HG02870 (cell line): ENCODE data around the gene RDH5.
A peak's percentile ranks its signal among the peaks of the same experiment; 100 is the strongest.

Source experiments
- ATAC-seq: cut with Tn5 transposase; IDR thresholded peaks from one replicate; pipeline ENCODE4 v1.9.1; 2021; ENCODE audit warnings: mild to moderate bottlenecking, moderate library complexity; ENCODE audit not compliant: unreplicated experiment

The RDH5 gene

DNA sequence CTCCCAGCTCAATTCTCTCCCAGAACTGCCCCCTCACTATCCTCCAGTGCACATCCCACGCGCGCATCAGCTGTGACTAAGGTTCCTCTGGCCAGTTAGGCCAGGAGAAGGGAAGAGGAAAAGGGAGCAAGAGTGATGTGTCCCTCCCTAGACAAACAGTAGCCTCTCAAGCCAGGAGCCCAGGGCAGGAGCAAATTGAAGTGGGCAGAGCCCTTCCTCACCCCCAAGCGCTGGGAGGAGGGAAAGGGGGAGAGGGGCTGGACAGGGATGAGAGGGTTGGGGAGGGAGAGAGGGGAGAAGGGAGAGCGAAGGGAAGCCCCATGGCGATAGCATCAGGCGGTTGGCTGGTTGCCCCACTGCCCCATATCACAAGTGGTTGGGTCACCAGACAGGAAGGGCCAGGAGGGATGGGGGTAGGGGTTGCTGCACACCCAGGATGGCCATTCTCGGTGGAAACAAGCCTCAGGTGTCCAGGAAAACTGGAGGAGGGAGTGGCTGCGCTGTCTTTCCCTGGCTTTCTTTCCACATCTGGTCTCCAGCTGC is 7.5 kb downstream of the RDH5 start:
- no peak for ATAC-seq

DNA sequence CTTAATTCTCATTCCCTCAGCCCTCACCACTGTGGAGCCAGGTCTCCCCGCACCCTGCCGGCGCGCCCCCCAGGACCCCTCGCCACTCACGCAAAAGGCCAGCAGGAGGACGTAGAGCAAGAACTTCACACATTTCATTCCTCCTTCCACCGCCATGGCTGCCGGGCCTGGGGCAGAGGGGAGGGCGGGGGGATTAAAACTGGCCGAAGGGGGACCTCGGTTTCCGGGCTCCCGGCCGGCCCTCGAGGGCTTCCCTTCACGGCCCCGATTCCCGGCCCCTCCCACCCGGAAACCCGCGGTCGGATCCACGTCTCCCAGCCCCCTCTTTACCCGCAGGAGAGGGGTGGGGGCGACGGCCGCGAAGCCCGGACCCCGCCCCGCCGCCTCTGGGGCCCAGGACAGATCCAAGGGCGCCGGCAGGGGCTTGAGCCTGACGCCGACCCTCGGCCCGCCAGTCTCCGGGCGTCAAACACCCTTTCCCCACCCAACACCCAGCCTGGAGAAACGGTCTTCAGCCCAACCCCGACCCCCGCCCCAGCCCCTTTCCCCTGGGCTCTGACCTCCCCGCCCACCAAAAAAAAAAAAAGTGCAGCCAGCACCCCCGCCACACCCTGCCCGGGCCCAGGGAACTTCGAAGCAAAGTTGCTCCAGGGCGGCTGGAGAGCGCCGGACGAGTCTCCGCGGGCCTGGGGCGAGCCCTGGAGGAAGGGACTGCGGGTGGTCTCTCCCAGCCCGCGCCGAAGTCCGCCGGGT is 8.2 kb downstream of the RDH5 start:
- no peak for ATAC-seq

DNA sequence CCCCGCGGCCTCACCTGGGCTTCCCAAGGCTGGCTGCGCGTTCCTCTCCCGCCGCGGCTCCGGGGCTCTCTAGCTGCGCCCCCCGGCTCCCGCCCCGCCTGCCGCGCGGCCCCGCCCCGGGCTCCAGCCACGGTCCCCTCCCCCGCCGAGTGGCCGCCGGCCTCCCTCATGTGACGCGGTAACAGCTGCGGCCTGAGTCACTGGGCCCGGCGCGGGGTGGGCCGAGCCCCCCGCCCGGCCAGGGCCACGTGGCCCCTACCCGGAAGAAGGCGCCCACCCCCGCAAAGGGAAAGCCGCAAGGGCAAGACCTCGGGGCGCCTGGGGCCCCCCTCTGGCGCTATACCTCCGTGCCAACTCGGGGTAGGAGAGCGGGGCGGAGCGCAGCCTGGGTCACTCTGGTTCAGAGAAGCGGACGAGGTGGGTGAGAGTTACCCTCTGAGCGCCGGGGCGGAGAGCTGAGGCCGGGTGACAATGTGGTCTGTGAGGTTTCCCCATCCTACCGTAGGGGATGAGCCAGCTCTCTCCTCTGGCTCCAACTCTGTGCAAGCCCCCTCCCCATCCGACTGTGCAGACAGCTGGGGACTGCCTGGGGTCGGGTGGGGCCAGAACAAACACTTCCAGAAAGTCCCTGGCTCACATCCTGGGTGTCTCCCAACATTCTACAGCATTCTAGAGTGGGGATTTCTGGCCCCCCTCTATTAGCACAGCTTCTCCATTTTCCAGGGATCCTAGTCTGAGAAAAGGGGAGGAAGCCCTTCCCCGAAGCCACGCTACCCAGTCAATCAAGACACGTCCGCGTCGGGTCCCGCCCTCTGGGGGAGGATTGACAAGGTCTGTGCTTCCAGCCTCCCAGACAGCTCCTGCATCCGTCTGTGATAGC is 9.0 kb downstream of the RDH5 start, which contains the start of gene CD63:
TSS of gene CD63 (minus strand) at position 71 of the 880 bp plus-strand sequence. CDS start 668 bp downstream, outside the sequence.
- ATAC-seq, result peak; percentile 55

DNA sequence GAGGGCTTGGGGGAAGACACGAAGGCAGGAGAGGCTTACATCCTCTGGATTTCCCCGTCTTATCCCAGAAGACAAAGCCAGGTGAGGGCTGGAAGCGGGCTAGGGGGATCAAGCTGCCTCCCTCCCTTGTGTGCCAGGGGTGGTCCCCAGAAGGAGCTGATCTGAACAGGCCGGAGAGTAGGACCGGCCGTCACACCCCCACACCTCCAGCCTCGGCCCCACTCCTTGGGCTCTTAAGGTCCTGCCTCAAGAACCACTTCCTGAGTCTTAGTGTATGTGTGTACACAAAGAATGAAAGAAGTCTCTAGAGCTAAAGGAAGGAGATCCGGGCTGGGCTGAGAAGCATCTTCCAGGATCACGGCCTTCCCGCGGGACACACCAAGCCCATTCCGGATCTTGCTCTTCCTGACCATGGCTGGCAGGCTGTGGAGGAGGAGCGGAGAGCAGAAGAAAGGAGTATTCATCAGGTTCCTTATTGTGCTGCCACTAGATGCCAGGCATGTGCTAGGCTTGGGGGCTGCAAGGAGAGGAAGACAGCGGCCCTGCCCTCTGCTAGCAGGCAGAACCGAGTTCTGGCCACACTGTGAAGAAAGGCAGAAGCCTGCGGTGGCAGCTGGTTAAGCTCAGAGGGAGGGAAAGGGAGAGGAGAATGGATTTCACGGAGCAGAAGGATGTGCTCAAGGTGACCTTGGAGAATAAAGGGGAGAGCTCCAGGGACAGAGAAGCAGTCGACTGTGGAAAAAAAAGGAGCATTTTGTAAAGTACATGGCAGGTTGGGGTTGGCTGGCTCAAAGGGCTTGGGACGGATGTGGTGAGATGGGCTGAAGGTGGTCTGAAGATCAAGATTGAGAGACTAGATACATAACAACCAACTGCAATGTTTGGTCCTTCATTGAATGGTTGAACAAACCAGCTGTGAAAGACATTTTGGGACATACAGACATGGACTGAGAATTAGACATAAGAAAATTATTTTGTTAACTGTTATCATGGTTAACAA is 9.9 kb downstream of the RDH5 start:
- peak; percentile 39 for ATAC-seq

DNA sequence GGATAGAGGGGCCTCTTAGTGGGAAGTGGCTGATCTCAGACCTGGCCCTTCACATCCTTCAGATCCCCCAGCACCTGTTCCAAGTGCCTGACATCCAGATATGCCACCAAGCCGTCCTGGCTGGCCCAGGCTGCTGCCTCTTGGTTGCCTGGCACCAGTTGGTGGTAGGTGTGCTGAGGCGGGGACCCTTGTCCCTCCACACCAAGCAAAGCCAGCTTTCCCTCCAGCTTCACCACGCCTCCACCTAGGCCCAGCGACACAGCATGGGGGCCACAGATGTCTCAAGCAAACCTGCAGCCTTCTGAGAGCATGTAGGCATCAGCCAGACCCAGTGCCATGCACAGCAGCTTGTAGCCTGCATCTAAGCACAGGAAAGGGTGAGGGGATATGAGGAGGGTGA is 12.1 kb downstream of the RDH5 start:
- no peak for ATAC-seq

DNA sequence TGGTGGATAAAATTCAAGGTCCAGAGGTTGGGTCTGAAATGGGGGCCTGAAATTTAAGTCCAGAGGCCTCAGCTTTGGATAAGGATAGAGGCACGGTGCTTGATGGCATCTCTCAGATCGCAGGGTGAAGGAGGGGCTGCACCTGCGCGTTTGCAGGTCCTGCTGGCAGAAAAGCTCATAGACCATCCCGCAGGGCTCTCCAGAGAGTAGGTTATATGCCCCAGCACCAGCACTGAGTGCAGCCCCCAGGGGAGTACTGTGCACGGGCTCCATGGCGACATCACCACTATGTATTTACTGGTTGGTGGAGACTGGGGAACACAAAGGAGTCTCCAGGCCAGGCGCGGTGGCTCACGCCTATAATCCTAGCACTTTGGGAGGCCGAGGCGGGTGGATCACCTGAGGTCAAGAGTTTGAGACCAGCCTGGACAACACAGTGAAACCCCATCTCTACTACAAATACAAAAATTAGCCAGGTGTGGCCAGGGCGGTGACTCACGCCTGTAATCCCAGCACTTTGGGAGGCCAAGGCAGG is 12.9 kb downstream of the RDH5 start:
- no peak for ATAC-seq

DNA sequence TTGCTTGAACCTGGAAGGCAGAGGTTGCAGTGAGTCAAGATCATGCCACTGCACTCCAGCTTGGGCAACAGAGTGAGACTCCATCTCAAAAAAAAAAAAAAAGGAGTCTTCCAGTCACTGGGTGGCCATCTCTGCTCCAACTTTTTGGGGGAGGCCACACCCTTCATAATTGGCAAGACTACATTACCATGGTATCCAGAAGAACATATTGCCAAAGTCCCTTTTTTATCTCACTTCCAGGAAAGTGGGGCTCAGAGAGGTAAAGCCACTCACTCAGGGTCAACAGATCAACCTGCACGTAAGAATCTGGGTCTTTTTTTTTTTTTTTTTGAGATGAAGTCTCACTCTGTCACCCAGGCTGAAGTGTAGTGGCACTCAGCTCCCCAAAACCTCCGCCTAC is 13.7 kb downstream of the RDH5 start:
- no peak for ATAC-seq

DNA sequence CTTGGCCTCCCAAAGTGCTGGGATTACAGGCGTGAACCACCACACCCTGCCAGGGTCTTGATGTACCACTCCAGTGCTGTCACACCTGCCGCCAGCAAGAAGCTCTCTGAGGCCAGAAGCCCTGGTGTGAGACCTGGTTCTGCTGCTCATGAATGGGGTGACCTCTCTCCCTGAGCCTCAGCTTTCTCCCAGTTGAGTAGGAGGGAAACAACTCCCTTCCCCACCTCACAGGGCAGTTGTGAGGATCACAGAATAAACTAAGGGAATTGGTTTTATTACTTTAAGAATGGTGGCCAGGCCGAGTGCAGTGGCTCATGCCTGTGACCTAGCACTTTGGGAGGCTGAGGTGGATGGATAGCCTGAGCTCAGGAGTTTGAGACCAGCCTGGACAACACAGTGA is 14.4 kb downstream of the RDH5 start:
- no peak for ATAC-seq

DNA sequence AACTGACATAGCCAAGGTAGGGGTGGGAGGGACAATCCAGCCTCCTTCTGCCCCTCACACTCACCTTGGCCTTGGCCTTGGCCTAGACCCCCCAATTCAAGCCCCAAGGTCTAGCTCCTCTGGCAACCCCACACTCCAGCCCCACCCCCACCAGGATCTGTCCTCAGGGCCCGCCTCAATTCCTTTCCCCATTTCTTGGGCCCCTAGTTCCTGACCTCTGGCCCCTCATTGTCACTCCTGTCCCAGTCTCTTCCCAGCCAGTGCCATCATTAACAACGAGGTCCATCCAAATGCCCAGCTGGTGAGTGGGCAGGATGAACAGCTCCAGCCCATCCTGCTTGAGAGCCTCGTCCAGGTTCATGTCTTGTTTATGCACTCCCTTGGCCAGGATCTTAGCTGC is 15.9 kb downstream of the RDH5 start:
- ATAC-seq, result no peak

DNA sequence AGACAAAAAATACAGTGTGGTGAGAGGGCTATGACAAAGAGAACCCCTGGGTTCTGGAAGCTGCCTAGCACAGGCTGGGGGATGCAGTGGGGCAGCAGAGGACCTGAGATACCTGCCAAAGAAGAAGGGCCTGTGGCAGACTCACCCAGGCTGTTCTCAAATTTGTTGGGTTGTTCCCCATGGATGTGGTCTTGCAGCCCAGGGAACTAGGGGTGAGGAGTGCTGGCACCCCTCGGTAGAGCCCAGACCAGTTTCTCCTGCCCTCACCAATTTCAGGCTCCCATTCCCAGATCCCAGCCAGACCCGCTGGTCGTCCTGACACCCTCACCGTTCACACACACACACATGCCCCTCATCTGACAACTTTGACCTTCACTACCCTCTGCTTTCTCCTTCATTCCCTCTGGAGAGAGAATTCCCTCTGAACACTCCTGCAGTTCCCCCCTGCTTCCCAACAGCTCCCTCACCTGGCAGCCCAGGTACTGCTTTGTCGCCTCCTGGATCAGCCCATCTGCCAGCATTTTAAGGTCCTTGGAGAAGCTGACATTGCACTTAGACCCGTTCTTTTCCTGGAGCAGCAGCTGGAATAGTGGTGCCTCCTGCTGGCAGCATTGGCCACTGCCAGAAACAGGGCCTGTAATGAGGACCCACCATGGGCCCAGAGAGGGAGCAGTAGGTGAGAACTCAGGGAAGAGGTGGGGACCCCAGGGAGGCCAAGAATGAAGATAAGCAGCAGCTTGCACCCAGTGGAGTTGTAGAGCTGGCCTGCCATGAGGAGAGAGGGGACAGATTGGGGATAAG is 16.8 kb downstream of the RDH5 start:
- no peak for ATAC-seq

DNA sequence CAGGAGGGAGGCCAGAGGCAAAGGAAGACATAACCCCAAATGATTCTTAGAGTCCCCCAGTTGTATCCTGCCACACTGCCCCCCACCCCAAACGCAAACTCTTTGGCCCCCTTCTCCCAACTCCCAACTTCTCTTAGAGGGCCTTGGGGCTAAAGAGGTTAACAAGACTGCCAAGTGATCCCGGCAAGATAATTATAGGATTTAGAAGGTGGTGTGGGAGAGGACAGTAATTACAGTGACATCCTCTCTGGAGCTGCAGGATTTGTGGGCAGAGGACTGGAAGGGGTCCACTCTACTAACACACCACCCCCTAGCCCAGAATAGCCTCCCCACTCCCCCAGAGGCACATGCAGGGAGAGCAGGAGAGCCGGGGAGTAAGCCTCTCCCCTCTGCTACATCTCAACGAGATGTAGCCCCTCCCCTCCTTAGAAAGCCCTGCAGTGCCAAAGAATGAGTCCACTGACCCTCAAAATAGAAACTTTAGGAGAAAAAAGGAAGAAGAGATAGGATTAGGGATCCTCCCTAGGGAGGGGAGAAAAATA is 17.5 kb downstream of the RDH5 start:
- no peak for ATAC-seq

DNA sequence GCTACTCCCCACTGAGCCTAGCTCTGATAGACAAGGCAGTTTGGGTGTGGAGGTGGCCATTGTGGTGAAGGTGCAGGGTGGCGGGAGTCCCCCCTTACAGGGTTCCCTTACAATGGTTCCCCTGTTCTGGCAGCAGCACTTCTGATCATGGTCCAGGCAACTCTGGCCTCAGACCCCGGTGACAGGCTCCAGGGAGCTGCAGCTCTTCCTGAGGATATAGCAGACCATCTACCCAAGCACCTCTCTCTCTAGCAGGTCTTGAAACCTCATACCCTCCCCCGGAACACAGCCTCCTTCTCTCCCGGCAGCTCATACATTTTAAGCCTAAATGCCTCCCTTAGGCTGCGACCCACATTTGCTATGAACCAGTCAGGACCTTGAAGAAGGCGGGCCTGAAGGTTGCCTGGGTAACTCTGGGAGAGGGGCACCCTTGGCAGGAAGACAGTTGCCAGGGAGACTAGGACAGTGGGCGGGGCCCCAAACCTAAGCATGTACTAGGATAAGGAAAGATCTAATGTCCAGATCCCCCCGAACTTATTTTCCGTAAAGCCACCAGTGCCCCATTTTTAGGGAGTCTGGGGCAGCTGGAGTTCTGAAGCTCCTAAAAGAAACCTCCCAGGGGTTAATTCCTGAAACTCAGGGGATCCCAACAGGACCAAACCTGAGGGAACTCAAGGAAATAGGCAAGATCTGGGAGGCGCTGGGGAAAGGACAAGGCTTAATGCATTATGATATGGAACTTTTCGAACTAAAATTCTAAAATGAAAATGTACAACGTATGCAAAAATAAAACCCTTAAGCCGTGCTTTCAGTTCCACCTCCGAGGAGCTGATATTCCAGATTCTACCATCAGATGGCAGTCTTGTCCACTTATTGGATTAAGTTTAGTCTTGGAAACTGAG is 18.2 kb downstream of the RDH5 start:
- peak; percentile 81 for ATAC-seq

DNA sequence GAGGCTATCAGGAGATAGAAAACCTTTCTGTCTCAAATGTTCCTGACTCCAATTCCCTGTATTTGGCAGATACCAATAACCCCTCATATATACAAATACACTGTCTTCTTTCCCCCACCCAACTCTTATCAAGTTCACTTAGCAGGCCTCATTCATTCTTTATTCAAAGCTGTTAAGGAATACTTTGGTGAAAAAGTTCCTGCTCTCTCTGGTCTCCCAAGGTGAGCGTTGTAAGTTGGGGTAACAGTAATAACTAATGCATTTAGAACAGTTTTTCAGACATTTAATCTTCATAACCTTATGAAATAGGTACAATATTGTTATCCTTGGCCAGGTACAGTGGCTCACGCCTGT is 18.8 kb downstream of the RDH5 start:
- no peak for ATAC-seq

DNA sequence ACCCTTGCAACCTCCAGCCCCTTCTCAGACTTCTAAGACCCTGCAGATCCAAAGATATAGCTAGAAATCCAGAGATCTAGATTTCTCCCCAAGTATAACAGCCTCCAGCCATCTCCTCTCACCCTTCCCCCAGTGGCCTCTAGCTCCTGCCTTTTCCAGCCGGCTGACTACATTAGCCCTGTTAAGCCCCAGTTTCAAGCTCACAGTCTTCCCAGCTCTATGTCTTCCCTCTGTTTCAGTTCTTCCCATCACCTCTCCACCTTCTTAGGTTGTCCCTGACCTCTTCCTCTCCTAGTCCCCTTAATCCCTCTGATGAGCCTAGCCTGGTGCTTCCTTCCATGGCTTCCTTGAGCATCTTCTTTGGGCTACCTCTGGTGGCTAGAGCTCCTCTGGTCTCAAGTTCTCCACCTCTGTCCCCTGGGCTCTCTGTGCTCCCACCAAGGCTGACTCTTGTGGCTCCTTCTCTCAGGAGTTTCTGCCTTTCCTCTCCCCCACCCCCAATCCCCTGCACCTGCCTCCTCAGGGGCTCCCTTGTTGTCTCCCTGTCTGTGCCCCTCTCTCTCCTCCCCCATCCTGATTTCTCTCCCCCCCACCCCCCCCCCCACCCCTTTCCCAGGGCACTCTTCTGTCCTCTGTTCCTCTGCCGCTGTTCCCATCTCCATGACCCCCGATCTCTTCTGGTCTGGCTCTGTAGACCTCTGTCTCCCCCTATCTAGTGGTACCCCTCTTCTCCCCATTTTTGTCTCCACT is 21.9 kb downstream of the RDH5 start:
- no peak for ATAC-seq

DNA sequence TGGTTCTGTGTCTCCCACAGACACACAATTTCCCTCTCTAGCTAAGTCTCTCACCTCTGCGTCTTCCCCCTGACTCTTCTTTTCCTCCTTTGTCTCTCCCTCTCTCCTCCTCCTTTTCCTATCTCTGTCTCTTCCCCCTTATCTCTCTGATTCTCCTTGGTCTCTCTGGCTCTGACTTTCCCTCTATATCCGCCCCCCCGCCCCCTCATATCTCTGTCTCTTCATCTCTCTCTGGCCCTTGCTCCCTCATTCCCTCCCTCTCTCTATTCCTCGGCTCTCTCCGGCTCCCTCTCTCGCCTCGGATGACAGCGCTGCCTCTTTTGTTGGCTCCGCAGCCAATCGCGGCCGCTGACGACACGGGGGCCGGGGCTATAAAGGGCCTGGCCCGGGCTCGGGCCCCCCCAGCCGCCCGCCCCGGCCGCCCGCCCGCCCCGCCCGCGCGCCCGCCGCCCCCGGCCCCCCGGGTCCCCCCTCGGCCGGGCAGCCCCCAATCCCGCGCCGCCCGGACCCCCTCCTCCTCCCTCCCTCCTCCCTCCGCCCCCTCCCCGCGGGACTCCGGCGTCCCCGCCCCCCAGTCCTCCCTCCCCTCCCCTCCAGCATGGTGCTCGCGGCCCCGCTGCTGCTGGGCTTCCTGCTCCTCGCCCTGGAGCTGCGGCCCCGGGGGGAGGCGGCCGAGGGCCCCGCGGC is 22.7 kb downstream of the RDH5 start, which contains the start of gene GDF11:
TSS of gene GDF11 (plus strand) at position 404 of the 687 bp plus-strand sequence. CDS start at position 599, 195 bp downstream.
- ATAC-seq, result peak; percentile 31

DNA sequence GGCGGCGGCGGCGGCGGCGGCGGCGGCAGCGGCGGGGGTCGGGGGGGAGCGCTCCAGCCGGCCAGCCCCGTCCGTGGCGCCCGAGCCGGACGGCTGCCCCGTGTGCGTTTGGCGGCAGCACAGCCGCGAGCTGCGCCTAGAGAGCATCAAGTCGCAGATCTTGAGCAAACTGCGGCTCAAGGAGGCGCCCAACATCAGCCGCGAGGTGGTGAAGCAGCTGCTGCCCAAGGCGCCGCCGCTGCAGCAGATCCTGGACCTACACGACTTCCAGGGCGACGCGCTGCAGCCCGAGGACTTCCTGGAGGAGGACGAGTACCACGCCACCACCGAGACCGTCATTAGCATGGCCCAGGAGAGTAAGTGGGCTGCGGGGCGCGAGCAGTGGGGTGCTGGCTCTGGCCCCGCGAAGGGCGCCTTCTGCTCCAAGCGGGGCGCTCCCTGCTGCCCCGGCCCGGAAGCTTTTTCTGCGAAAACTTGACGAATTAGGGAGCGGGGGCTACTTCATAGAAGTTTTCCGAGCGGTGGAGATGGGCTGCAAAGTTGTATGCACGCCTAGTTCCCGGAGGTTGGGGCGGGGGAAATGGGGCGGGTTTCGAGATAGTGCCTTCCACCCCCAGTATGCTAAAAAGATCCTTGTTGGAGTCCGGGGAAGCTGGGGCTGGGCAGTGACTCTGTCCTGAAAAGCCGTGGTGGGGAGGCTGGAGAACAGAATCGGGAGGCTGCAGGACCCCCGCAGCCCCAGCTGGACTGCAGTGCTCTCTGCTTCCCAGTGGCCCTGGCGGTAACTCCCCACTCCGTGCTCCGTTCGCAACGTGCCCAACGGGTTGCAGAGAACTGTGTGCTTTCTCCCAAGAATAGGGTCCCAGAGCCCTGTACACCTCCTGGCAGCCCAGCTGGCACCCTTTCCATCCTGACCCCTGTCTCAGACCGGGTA is 23.5 kb downstream of the RDH5 start:
- ATAC-seq, result peak; percentile 37
